CD8-positive, alpha-beta memory T cell (primary cell): ENCODE results near the gene KSR1. TPM values are rescaled to one million over a fixed set of nuclear protein-coding genes. Genes with fewer than 3 reads are reported as not detected.
"Not testable (repeated sequence)": the region's sequence is repeated elsewhere in the genome, so short reads cannot be mapped to it uniquely, and the experiment has no call there.

ENCODE experiments used
- CTCF ChIA-PET: fragments of 350-600 bp; sonication (Branson Sonifier 250); formaldehyde crosslinking; loops from one replicate; lab custom pipeline; 2021; ENCODE audit warnings: antibody characterized with exemption; lab: Charles Lee
- POLR2A ChIA-PET: fragments of 350-600 bp; sonication (Branson Sonifier 250); formaldehyde crosslinking; loops from one replicate; lab custom pipeline; 2021; ENCODE audit warnings: antibody characterized with exemption; lab: Charles Lee
- DNase-seq, 5 donors: peaks; one replicate each; pipeline versions ENCODE4 v3.0.0 to v3.0.0-alpha.2; 2020 to 2022; ENCODE audit warnings: mixed read lengths in 1 of 5
- H3K27ac ChIP-seq: one replicate; pipeline ENCODE4 v1.7.0; 2013; ENCODE audit warnings: low read depth, mild to moderate bottlenecking, low read length, moderate library complexity
- H3K27me3 ChIP-seq: 2 replicates; pipeline ENCODE4 v1.7.0; 2013; ENCODE audit warnings: low read length, mild to moderate bottlenecking; ENCODE audit not compliant: insufficient read depth, poor library complexity, severe bottlenecking
- H3K36me3 ChIP-seq: 2 replicates; pipeline ENCODE4 v1.7.0; 2013; ENCODE audit warnings: mild to moderate bottlenecking, low read length, moderate library complexity; ENCODE audit not compliant: insufficient read depth
- H3K4me1 ChIP-seq: 2 replicates; pipeline ENCODE4 v1.7.0; 2013; ENCODE audit warnings: mild to moderate bottlenecking, low read length, moderate library complexity; ENCODE audit not compliant: insufficient read depth
- H3K4me3 ChIP-seq: 2 replicates; pipeline ENCODE4 v1.7.0; 2013; ENCODE audit warnings: mild to moderate bottlenecking, low read length
- H3K9me3 ChIP-seq: 2 replicates; pipeline ENCODE4 v1.7.0; 2013; ENCODE audit warnings: mild to moderate bottlenecking, low read length
- H3K27ac Mint-ChIP-seq, 8 donors: one replicate each; pipeline ENCODE4 v1.8.0; 2020 to 2021; ENCODE audit warnings: mixed read lengths in 8 of 8, mild to moderate bottlenecking in 6 of 8, inconsistent platforms in 3 of 8, moderate library complexity in 3 of 8
- H3K27me3 Mint-ChIP-seq, 2 donors: one replicate each; pipeline ENCODE4 v1.8.0; 2020 to 2021; ENCODE audit warnings: mixed read lengths in 2 of 2, mild to moderate bottlenecking in 1 of 2, moderate library complexity in 1 of 2
- H3K36me3 Mint-ChIP-seq, 3 donors: one replicate each; pipeline ENCODE4 v1.8.0; 2020 to 2021; ENCODE audit warnings: mixed read lengths in 3 of 3, inconsistent platforms in 1 of 3, mild to moderate bottlenecking in 1 of 3
- H3K4me1 Mint-ChIP-seq, 3 donors: one replicate each; pipeline ENCODE4 v1.8.0; 2020 to 2021; ENCODE audit warnings: mixed read lengths in 3 of 3, inconsistent platforms in 1 of 3, mild to moderate bottlenecking in 1 of 3
- H3K4me3 Mint-ChIP-seq, 7 donors: one replicate each; pipeline ENCODE4 v1.8.0; 2020 to 2021; ENCODE audit warnings: mixed read lengths in 7 of 7, mild to moderate bottlenecking in 6 of 7, moderate library complexity in 4 of 7, inconsistent platforms in 2 of 7
- H3K9me3 Mint-ChIP-seq, 5 donors: one replicate each; pipeline ENCODE4 v1.8.0; 2020 to 2022; ENCODE audit warnings: mixed read lengths in 5 of 5, mild to moderate bottlenecking in 3 of 5, moderate library complexity in 2 of 5, inconsistent platforms in 1 of 5
- polyA plus RNA-seq: library from polyadenylated mRNA; unstranded; fragments of 300-500 nt; fragmentation: Illumina TruSeq; gene quantifications from one replicate; pipeline ENCODE4 v1.2.3, GENCODE V29; 2021
- total RNA-seq, 2 experiments: library from RNA; stranded (reverse); gene quantifications; one replicate each; pipeline ENCODE4 v1.2.3, GENCODE V29; 2021

KSR1 gene
- total RNA-seq, result 10 to 100 TPM; 26.3 to 26.9 TPM
- 2.9 TPM for polyA plus RNA-seq

DNA sequence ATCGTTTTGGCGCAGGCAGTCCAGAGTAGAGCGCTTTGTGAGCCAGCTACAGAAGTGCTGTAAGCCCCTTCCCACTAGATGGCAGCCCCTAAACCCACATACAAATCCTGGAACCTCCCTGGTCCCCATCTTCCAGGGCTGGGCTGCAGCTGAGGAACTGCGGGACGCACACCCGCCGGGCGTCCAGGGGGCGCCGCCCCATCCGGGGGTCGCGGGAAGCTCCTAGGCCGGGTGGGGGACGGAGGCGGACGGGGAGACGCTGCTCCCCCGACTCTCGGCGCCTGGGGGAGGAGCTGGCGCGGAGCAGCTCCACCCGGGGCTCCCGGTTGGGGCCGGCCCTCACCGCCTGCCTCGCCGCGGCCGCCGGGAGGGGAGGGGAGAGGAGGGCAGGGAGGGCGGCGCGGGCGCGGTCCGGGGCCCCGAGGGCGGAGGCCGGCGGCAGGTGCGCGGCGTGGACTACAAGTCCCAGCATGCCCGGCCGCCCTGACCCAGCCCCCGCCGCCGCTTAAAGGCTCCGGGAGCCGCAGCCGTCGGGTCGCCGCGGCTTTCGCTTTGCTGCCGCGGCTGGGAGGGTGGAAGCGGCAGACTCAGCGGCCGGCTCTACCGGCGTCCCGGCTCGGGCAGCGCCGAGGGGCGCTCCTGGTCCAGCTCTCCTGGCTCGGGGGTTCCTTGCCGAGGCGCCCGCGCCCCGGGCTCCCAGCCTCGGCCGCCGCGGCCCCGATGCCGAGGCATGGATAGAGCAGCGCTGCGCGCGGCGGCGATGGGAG is at the start of gene KSR1:
KSR1 (plus strand) TSS at position 535 of the 767 bp plus-strand sequence; CDS start at position 731, 196 bp downstream.
- peak; percentile 75 to 87 (median 79) for DNase-seq
- H3K36me3 ChIP-seq, result no peaks in the 10 kb centered on the region
- H3K4me3 Mint-ChIP-seq, result peak within 1 kb of the TSS; percentile 84 to 95 (median 91)
- H3K9me3 ChIP-seq, result no peaks in the 10 kb centered on the region
- ChIA-PET CTCF (interaction anchor here (0.8 to 1.8 kb wide), 7 partner anchors 9 to 146 kb away, joined by 3 to 11 read pairs (median 3); no protein-coding TSS in a partner anchor), POLR2A (interaction anchor here (0.9 to 2.4 kb wide), 5 partner anchors 10 to 162 kb away, joined by 3 to 23 read pairs (median 4); partner anchors contain the start of gene WSB1)
- H3K4me3 ChIP-seq, result peak within 1 kb of the TSS; percentile 64
- H3K27ac Mint-ChIP-seq, result peak within 1 kb of the TSS; percentile 49 to 93 (median 90)
- H3K9me3 Mint-ChIP-seq, result no peaks in the 10 kb centered on the region
- peaks cover 25 to 42% (median 37%) of the 10 kb centered on the region in 3 donors for H3K4me1 Mint-ChIP-seq
- peaks cover 0 to 4% (median 1%) of the 10 kb centered on the region in 3 donors for H3K36me3 Mint-ChIP-seq
- peaks cover 15% of the 10 kb centered on the region for H3K4me1 ChIP-seq
- H3K27me3 Mint-ChIP-seq, result peaks cover 0 to 1% of the 10 kb centered on the region in 2 donors
- H3K27ac ChIP-seq, result peak within 1 kb of the TSS; percentile 72
- H3K27me3 ChIP-seq, result no peaks in the 10 kb centered on the region

DNA sequence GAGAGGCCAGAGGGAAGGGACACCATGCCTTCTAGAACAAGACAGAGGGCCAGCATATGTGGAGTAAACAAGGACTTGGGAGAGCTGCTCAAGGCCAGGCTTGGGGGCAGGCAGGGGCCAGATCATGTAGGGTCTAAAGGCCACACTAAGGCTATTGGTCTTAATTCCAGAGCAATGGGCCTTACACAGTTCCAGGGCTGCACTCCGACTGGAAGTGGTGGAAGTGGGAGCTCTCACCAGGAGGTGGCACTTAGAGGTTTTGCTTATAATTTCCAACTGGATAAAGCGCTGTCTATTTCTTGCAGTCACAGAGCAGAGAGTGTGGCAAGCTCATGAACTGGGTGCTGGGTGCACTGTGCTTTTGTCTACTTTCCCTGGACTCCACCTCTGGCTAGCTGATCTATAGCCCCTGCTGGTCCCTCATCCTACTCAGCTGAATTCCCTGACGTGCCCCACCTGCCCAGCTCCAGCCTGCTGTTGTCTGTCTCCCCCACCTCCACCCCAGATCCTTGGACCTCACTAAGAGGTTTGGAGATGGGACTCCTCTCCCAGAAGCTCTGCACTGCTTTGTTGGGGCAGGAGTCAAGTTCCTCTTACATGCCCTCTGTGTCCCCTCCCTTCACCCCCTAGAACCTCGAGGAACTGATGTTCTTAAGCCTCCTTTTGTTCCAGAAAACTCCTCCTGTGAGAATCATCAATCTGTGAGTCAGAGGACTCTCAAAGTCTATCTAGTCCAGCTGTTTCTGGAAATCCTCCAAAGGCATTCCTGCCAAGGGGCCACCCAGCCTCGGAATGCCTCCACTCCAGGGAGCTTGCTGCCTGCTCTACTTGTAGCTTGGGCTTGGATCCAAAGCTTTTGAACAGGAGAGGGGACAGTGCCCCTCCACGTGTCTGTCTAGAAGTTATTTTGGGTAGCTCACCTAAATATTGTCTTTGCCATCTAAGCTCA is 48.1 kb upstream of the KSR1 start:
- Histone ChIP-seq H3K4me3 (no peak overlapping the region), H3K27ac (no peak overlapping the region), H3K36me3 (no peaks in the 10 kb centered on the region), H3K27me3 (no peaks in the 10 kb centered on the region), H3K9me3 (no peaks in the 10 kb centered on the region), H3K4me1 (no peaks in the 10 kb centered on the region)
- H3K9me3 Mint-ChIP-seq, result no peaks in the 10 kb centered on the region
- H3K27ac Mint-ChIP-seq, result no peak overlapping the region
- no peaks in the 10 kb centered on the region for H3K4me1 Mint-ChIP-seq
- no peak overlapping the region for H3K4me3 Mint-ChIP-seq
- H3K36me3 Mint-ChIP-seq, result no peaks in the 10 kb centered on the region
- DNase-seq, result no peak
- CTCF ChIA-PET, result interaction anchor here (1.4 to 2.0 kb wide), 2 partner anchors 54 to 191 kb away, joined by 3 to 6 read pairs; no protein-coding TSS in a partner anchor
- POLR2A ChIA-PET, result no interaction called here
- H3K27me3 Mint-ChIP-seq, result peaks cover 4 to 6% of the 10 kb centered on the region in 2 donors

DNA sequence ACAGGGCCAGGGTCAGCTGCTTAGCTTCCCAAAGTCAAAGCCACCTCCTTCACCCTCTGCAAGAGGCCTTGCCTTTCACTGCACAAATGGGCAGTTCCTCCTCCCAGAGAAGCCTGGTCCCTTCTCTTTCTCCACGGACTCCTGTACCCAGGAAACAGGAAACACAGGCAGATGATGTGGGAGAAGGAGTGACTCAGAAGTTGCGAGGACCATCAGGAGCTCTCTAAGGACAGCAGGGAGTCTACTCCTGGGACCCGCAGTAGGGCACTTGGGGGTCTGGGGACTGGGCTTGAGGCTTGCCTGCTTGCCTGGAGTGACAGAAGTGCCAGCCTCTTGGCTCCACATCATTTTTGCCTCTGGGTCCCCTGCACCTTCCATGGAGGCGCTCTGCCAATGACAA is 47.4 kb upstream of the KSR1 start:
- Histone ChIP-seq H3K27me3 (no peaks in the 10 kb centered on the region), H3K4me3 (no peak overlapping the region), H3K9me3 (no peaks in the 10 kb centered on the region), H3K27ac (no peak overlapping the region), H3K4me1 (no peaks in the 10 kb centered on the region), H3K36me3 (no peaks in the 10 kb centered on the region)
- peaks cover 4 to 6% of the 10 kb centered on the region in 2 donors for H3K27me3 Mint-ChIP-seq
- no peak for DNase-seq
- CTCF ChIA-PET, result interaction anchor here (1.4 to 2.0 kb wide), 2 partner anchors 54 to 191 kb away, joined by 3 to 6 read pairs; no protein-coding TSS in a partner anchor
- H3K4me1 Mint-ChIP-seq, result no peaks in the 10 kb centered on the region
- POLR2A ChIA-PET, result no interaction called here
- H3K36me3 Mint-ChIP-seq, result no peaks in the 10 kb centered on the region
- H3K27ac Mint-ChIP-seq, result no peak overlapping the region
- H3K4me3 Mint-ChIP-seq, result no peak overlapping the region
- H3K9me3 Mint-ChIP-seq, result no peaks in the 10 kb centered on the region

DNA sequence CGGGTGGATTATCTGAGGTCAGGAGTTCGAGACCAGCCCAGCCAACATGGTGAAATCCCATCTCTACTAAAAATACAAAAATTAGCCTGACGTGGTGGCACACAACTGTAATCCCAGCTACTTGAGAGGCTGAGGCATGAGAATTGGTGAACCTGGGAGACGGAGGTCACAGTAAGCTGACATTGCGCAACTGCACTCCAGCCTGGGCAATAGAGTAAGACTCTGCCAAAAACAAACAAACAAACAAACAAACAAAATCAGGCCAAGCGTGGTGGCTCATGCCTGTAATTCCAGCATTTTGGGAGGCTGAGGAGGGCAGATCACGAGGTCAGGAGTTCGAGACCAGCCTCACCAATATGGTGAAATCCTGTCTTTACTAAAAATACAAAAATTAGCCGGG is 44.1 kb upstream of the KSR1 start:
- not testable (repeated sequence) for H3K4me1 Mint-ChIP-seq

DNA sequence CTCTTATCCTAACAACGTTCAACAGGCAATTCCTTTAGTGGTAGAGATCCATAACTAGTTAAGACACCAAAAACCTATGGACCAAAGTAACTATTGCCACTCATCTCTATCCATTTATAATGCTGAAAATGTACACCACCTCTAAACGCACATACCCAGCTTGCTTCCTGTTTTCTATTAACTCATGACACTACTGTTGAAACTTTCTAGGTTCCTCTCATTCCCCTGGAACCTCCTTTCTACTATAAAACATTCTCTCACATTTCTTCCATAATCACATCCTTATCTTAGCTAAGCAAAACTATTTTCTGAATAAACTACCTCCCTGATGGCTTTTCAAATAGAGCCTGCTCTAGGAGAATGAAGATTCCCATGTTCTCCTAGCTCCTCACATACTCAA is 42.9 kb upstream of the KSR1 start:
- Mint-ChIP-seq H3K4me1 (no peaks in the 10 kb centered on the region), H3K27me3 (peaks cover 4 to 6% of the 10 kb centered on the region in 2 donors), H3K4me3 (no peak overlapping the region), H3K9me3 (no peaks in the 10 kb centered on the region), H3K27ac (no peak overlapping the region), H3K36me3 (no peaks in the 10 kb centered on the region)
- CTCF ChIA-PET, result interaction anchor here (1.4 to 1.7 kb wide), 3 partner anchors 11 to 188 kb away, joined by 3 to 6 read pairs (median 3); no protein-coding TSS in a partner anchor
- no peak for DNase-seq
- no peaks in the 10 kb centered on the region for H3K36me3 ChIP-seq
- H3K4me1 ChIP-seq, result no peaks in the 10 kb centered on the region
- H3K4me3 ChIP-seq, result no peak overlapping the region
- POLR2A ChIA-PET, result no interaction called here
- H3K27ac ChIP-seq, result no peak overlapping the region
- no peaks in the 10 kb centered on the region for H3K9me3 ChIP-seq
- no peaks in the 10 kb centered on the region for H3K27me3 ChIP-seq

More for the DNA sequence above, 44.1 kb upstream of the KSR1 start:
- H3K36me3 ChIP-seq, H3K27ac ChIP-seq, H3K9me3 Mint-ChIP-seq, H3K27me3 ChIP-seq, H3K27me3 Mint-ChIP-seq, H3K36me3 Mint-ChIP-seq, H3K27ac Mint-ChIP-seq, H3K4me3 ChIP-seq, H3K4me3 Mint-ChIP-seq, H3K9me3 ChIP-seq, DNase-seq, POLR2A ChIA-PET, H3K4me1 ChIP-seq: not testable (repeated sequence)
- CTCF ChIA-PET, result interaction anchor here (1.7 kb wide), 1 partner anchor 189 kb away, joined by 3 read pairs; no protein-coding TSS in a partner anchor

DNA sequence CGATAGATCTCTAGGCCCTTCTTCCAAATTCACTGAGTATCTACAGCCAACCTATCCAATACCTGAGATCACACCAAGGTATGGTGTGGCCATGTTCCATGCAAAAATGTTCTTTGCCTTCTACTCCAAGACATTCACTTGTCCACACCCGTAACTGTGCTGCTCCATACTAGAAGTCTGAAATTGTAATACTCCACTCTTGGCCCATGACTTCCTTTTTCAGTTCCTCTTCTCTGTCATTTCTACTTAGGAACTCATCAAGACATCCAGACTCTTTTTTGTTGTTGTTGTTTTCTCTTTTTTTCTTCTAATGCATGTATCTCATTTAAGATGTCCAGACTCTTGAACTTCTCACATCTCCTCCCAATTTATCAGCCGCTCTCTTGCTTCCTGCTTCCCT is 42.5 kb upstream of the KSR1 start:
- Mint-ChIP-seq H3K36me3 (no peaks in the 10 kb centered on the region), H3K4me1 (no peaks in the 10 kb centered on the region), H3K9me3 (no peaks in the 10 kb centered on the region), H3K4me3 (no peak overlapping the region), H3K27ac (no peak overlapping the region), H3K27me3 (peaks cover 0 to 6% of the 10 kb centered on the region in 2 donors)
- Histone ChIP-seq H3K36me3 (no peaks in the 10 kb centered on the region), H3K4me3 (no peak overlapping the region), H3K9me3 (no peaks in the 10 kb centered on the region), H3K4me1 (no peaks in the 10 kb centered on the region), H3K27ac (no peak overlapping the region), H3K27me3 (no peaks in the 10 kb centered on the region)
- CTCF ChIA-PET, result interaction anchor here (1.4 kb wide), 2 partner anchors 12 to 186 kb away, joined by 3 to 6 read pairs; no protein-coding TSS in a partner anchor
- DNase-seq, result no peak
- POLR2A ChIA-PET, result no interaction called here

DNA sequence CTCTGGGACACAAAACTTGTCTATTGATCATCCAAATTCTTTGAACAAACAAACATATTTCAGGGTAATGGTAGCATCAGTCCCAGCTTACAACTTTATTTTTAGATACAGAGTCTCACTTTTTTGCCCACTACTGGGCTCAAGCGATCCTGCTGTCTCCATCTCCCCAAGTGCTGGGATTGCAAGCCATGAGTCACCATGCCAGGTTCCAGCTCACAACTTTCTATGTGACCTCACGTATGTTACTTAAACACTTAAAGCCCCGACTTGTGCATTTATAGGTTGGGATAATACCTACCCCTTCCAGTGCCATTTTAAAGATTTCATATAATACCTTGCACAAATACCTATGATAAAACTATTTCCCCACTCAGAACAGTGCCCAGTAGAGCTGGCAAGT is 42.0 kb upstream of the KSR1 start:
- Histone ChIP-seq H3K36me3 (no peaks in the 10 kb centered on the region), H3K27me3 (no peaks in the 10 kb centered on the region), H3K9me3 (no peaks in the 10 kb centered on the region), H3K27ac (no peak overlapping the region), H3K4me3 (no peak overlapping the region), H3K4me1 (no peaks in the 10 kb centered on the region)
- no peaks in the 10 kb centered on the region for H3K36me3 Mint-ChIP-seq
- no peak for DNase-seq
- no peak overlapping the region for H3K4me3 Mint-ChIP-seq
- no peaks in the 10 kb centered on the region for H3K4me1 Mint-ChIP-seq
- ChIA-PET CTCF (interaction anchor here (1.4 kb wide), 2 partner anchors 12 to 186 kb away, joined by 3 to 6 read pairs; no protein-coding TSS in a partner anchor), POLR2A (no interaction called here)
- no peak overlapping the region for H3K27ac Mint-ChIP-seq
- H3K9me3 Mint-ChIP-seq, result no peaks in the 10 kb centered on the region
- H3K27me3 Mint-ChIP-seq, result peaks cover 0 to 4% of the 10 kb centered on the region in 2 donors
